ENCODE data around the gene RNU1-3.
"Not testable (repeated sequence)": the region's sequence is repeated elsewhere in the genome, so short reads cannot be mapped to it uniquely, and the experiment has no call there.

RNU1-3 gene

GRCh38 chr1:16649960-16650359, 16.8 kb downstream of the RNU1-3 start:
- DNase-seq: not testable (repeated sequence)

- DNase-seq: not testable (repeated sequence)
These were observed 17.4 kb downstream of the RNU1-3 start for GRCh38 chr1:16649390-16649789.

GRCh38 chr1:16648756-16649155, 18.0 kb downstream of the RNU1-3 start:
- DNase-seq: not testable (repeated sequence)

- DNase-seq: not testable (repeated sequence)
These were observed 18.5 kb downstream of the RNU1-3 start for GRCh38 chr1:16648250-16648649.

- DNase-seq: not testable (repeated sequence)
These were observed 19.3 kb downstream of the RNU1-3 start for GRCh38 chr1:16647179-16648176.

- not testable (repeated sequence) for DNase-seq
These were observed 20.0 kb downstream of the RNU1-3 start for GRCh38 chr1:16646716-16647115.

GRCh38 chr1:16646061-16646664, 20.6 kb downstream of the RNU1-3 start:
- not testable (repeated sequence) for DNase-seq

GRCh38 chr1:16645271-16646060, 21.3 kb downstream of the RNU1-3 start:
- not testable (repeated sequence) for DNase-seq

- DNase-seq: peak; percentile 89
These were observed 22.1 kb downstream of the RNU1-3 start for GRCh38 chr1:16644482-16645270.

GRCh38 chr1:16644193-16644481, 22.6 kb downstream of the RNU1-3 start:
- DNase-seq: no peak

- DNase-seq: not testable (repeated sequence)
These were observed 23.1 kb downstream of the RNU1-3 start for GRCh38 chr1:16643476-16644192.

GRCh38 chr1:16643001-16643411, 23.7 kb downstream of the RNU1-3 start:
- not testable (repeated sequence) for DNase-seq

- not testable (repeated sequence) for DNase-seq
These were observed 24.5 kb downstream of the RNU1-3 start for GRCh38 chr1:16642025-16642966.

- DNase-seq: not testable (repeated sequence)
These were observed 25.4 kb downstream of the RNU1-3 start for GRCh38 chr1:16641159-16641975.

GRCh38 chr1:16639091-16640031, 27.4 kb downstream of the RNU1-3 start:
- not testable (repeated sequence) for DNase-seq

- not testable (repeated sequence) for DNase-seq
These were observed 28.6 kb downstream of the RNU1-3 start for GRCh38 chr1:16637941-16638778.

GRCh38 chr1:16636551-16637195, 30.1 kb downstream of the RNU1-3 start:
- DNase-seq: not testable (repeated sequence)

Data from DMS 273 treated with DMSO at 0.1 percent for 48 hours (cell line).